Vagina (tissue), 2 donors: ENCODE results near the gene UXT. TPM values are rescaled to one million over a fixed set of nuclear protein-coding genes. Genes with fewer than 3 reads are reported as not detected.
A peak's percentile ranks its signal among the peaks of the same experiment; 100 is the strongest.

ENCODE experiments used
- DNase-seq, 2 donors: peaks; one replicate each; pipeline ENCODE4 v3.0.0-alpha.2; 2017; ENCODE audit errors: extremely low spot score in 2 of 2
- H3K27ac ChIP-seq: fragments of 200-600 bp; sonication (generic); one replicate; pipeline ENCODE4 v1.5.1; 2019
- H3K27me3 ChIP-seq: fragments of 200-600 bp; sonication (generic); one replicate; pipeline ENCODE4 v1.5.1; 2019
- H3K36me3 ChIP-seq, 2 donors: fragments of 200-600 bp; sonication (generic); one replicate each; pipeline ENCODE4 v1.5.1; 2017 to 2019
- H3K4me1 ChIP-seq: fragments of 200-600 bp; sonication (generic); one replicate; pipeline ENCODE4 v1.5.1; 2019
- H3K4me3 ChIP-seq, 2 donors: fragments of 200-600 bp; sonication (generic); 1 replicate in 1 of 2; 2 replicates in 1 of 2; pipeline ENCODE4 v1.5.1; 2016 to 2019
- H3K9me3 ChIP-seq: fragments of 200-600 bp; sonication (generic); one replicate; pipeline ENCODE4 v1.5.1; 2019
- CTCF ChIP-seq, 3 experiments: fragments of 450-650 bp in 2 of 3; fragments of 200-600 bp in 1 of 3; sonication (generic) in 1 of 3; IDR thresholded peaks; one replicate each; pipeline ENCODE4 v1.5.1; 2017 to 2019; ENCODE audit warnings: antibody characterized with exemption in 3 of 3, mild to moderate bottlenecking in 2 of 3, moderate library complexity in 2 of 3
- POLR2A ChIP-seq, 2 donors: fragments of 450-650 bp; IDR thresholded peaks; one replicate each; pipeline ENCODE4 v1.6.1; 2017; ENCODE audit warnings: antibody characterized with exemption in 2 of 2, mild to moderate bottlenecking in 2 of 2, moderate library complexity in 2 of 2
- POLR2AphosphoS5 ChIP-seq, 2 donors: sonication (generic); formaldehyde crosslinking; IDR thresholded peaks; one replicate each; pipeline ENCODE4 v1.9.0; 2017; ENCODE audit warnings: antibody characterized with exemption in 2 of 2, mild to moderate bottlenecking in 2 of 2, low read depth in 1 of 2; ENCODE audit not compliant: insufficient read depth in 1 of 2
- intact Hi-C: fragments of 100-400 bp; cut with DNase I; formaldehyde crosslinking; loops from one replicate; pipeline ENCODE4 v1.15.1; 2023
- total RNA-seq: library from RNA; depleted of rRNA; stranded (reverse); fragments of >200 nt; gene quantifications from one replicate; pipeline ENCODE4 v1.2.3, GENCODE V29; 2016

UXT gene
- total RNA-seq, 1 donor from 2014 or later = 93.3 TPM

GRCh38 chrX:47659421-47659726 lies 394 bp upstream of the UXT start:
- H3K4me1 ChIP-seq = no peaks in the 10 kb centered on the region
- intact Hi-C loops = no loop called here
- H3K27me3 ChIP-seq = no peaks in the 10 kb centered on the region
- TF ChIP-seq POLR2A (IDR thresholded peaks at IDR 0.05) (no peak), POLR2AphosphoS5 (IDR thresholded peaks at IDR 0.05; ENCODE audit: insufficient read depth in 1 of 2, low read depth in 1 of 2) (no peak), CTCF (IDR thresholded peaks at IDR 0.05) (no peak)
- H3K27ac ChIP-seq = peak overlapping the region; percentile 90
- no peaks in the 10 kb centered on the region for H3K9me3 ChIP-seq
- H3K4me3 ChIP-seq = peak overlapping the region; percentile 56 to 65
- H3K36me3 ChIP-seq = no peaks in the 10 kb centered on the region
- no peak for DNase-seq

GRCh38 chrX:47658301-47658683 lies 688 bp downstream of the UXT start:
- no peak for TF ChIP-seq CTCF (IDR thresholded peaks at IDR 0.05)
- no peak for TF ChIP-seq POLR2A (IDR thresholded peaks at IDR 0.05)
- TF ChIP-seq POLR2AphosphoS5 (IDR thresholded peaks at IDR 0.05; ENCODE audit: insufficient read depth in 1 of 2, low read depth in 1 of 2) = no peak
- Histone ChIP-seq H3K9me3 (no peaks in the 10 kb centered on the region), H3K4me1 (no peaks in the 10 kb centered on the region), H3K27ac (peak overlapping the region; percentile 90), H3K27me3 (no peaks in the 10 kb centered on the region), H3K36me3 (no peaks in the 10 kb centered on the region), H3K4me3 (peak overlapping the region; percentile 56 to 65)
- intact Hi-C loops = no loop called here
- no peak for DNase-seq

- Histone ChIP-seq H3K27ac (peak overlapping the region; percentile 77), H3K4me1 (peaks cover 14% of the 10 kb centered on the region), H3K27me3 (no peaks in the 10 kb centered on the region), H3K4me3 (peak overlapping the region; percentile 19 to 64), H3K36me3 (no peaks in the 10 kb centered on the region), H3K9me3 (no peaks in the 10 kb centered on the region)
- TF ChIP-seq CTCF (IDR thresholded peaks at IDR 0.05) (no peak), POLR2AphosphoS5 (IDR thresholded peaks at IDR 0.05; ENCODE audit: insufficient read depth in 1 of 2, low read depth in 1 of 2) (no peak), POLR2A (IDR thresholded peaks at IDR 0.05) (no peak)
- intact Hi-C loops = no loop called here
- DNase-seq = peak; percentile 67 to 84
These were observed 7.7 kb downstream of the UXT start for GRCh38 chrX:47651043-47651905.

- intact Hi-C loops = no loop called here
- Histone ChIP-seq H3K4me1 (peaks cover 14% of the 10 kb centered on the region), H3K9me3 (no peaks in the 10 kb centered on the region), H3K27me3 (no peaks in the 10 kb centered on the region), H3K36me3 (no peaks in the 10 kb centered on the region), H3K4me3 (peak within 1 kb of the TSS; percentile 64 to 68), H3K27ac (peak within 1 kb of the TSS; percentile 77)
- DNase-seq = peak; percentile 95 to 99
- TF ChIP-seq POLR2A (IDR thresholded peaks at IDR 0.05) (no peak), POLR2AphosphoS5 (IDR thresholded peaks at IDR 0.05; ENCODE audit: insufficient read depth in 1 of 2, low read depth in 1 of 2) (peak; percentile 35 to 81)
These were observed 8.6 kb downstream of the UXT start, which contains the start of gene ELK1 for GRCh38 chrX:47650164-47651042. Gene ELK1 (minus strand): TSS chrX:47650563. CDS start chrX:47641441, 9,122 bp downstream.

- peak overlapping the region; percentile 64 to 68 for H3K4me3 ChIP-seq
- intact Hi-C loops = no loop called here
- H3K27me3 ChIP-seq = no peaks in the 10 kb centered on the region
These were observed 9.2 kb downstream of the UXT start for GRCh38 chrX:47649781-47650163.

More at GRCh38 chrX:47649781-47650163, 9.2 kb downstream of the UXT start:
- no peaks in the 10 kb centered on the region for H3K9me3 ChIP-seq
- H3K36me3 ChIP-seq = no peaks in the 10 kb centered on the region
- H3K27ac ChIP-seq = peak overlapping the region; percentile 75
- no peak for TF ChIP-seq POLR2A (IDR thresholded peaks at IDR 0.05)
- no peak for TF ChIP-seq CTCF (IDR thresholded peaks at IDR 0.05)
- TF ChIP-seq POLR2AphosphoS5 (IDR thresholded peaks at IDR 0.05; ENCODE audit: insufficient read depth in 1 of 2, low read depth in 1 of 2) = no peak
- DNase-seq = peak; percentile 16 to 86
- H3K4me1 ChIP-seq = peaks cover 14% of the 10 kb centered on the region
